ENCODE measurements around the gene PARL.

PARL gene

DNA sequence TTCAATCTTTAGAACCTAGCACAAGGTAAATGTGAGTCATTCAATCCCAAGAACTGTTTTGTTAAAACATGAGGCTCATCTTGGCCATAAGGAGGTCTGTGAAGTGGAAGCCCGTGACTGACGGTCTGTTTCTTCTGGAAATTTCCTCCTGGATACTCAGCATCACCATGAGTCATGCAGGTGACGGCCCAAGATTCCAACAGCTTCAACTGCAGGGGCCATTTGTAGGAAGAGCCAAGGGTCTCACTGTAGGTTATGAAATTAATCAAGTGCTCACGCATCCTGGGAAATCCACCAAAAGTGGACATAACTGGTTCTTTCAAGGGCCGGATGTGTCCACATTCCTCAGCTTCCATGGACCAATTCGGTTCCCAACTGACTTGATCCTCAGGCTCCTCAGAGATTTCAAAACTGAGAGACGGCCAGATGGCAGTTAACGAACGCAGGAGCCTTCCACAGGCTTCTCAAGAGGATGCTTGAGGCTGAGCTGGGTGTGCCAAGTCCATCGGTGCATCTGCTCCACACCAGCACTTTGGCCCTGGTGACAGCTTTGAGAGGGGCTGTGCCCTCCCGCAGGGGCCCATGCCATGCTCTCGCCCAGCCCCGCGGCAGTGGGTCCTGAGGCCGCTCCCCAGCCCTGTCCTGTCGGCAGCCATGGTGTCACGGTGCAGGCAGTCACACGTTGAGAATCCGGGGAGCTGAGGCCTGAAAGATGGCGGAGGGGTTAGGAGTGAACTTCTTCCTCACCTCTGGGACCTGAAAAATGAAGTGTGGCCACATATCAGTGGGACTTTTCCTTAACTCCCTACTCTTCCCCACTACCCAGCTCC, 67.8 kb downstream of the PARL start:
- TF ChIP-seq, protein P1, sequence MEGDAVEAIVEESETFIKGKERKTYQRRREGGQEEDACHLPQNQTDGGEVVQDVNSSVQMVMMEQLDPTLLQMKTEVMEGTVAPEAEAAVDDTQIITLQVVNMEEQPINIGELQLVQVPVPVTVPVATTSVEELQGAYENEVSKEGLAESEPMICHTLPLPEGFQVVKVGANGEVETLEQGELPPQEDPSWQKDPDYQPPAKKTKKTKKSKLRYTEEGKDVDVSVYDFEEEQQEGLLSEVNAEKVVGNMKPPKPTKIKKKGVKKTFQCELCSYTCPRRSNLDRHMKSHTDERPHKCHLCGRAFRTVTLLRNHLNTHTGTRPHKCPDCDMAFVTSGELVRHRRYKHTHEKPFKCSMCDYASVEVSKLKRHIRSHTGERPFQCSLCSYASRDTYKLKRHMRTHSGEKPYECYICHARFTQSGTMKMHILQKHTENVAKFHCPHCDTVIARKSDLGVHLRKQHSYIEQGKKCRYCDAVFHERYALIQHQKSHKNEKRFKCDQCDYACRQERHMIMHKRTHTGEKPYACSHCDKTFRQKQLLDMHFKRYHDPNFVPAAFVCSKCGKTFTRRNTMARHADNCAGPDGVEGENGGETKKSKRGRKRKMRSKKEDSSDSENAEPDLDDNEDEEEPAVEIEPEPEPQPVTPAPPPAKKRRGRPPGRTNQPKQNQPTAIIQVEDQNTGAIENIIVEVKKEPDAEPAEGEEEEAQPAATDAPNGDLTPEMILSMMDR (IDR thresholded peaks at IDR 0.05; ENCODE audit: insufficient read depth, low read length, poor library complexity, severe bottlenecking), result no peak

DNA sequence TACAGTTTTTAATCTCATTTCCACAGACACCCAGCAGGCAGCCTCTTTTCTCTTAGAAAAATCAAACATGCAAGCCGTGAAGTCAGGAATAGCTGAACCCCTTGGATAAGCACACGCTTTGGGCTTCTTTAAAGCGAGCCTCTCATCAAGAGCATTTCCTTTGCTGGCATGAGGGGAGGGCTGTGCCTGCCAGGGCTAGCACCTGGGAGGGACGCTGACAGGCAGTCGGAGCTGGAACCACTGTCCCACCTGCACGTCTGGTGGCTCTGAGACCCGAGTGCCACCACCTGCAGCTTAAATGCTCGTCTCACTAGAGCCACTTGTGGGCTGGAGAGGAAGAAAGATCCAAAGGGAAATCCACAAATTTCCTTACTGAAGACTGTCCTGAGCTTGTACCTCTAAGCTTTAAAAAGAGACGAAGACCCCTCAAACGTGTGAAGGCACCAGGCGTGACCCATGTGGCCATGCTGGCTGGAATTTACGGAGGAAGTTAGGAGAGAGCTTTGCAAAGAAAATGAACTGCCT, 68.7 kb downstream of the PARL start:
- H3K36me3 ChIP-seq (ENCODE audit: control insufficient read depth, insufficient read depth, low read length), result peaks cover 4% of the 10 kb centered on the region
- no peaks in the 10 kb centered on the region for H3K27me3 ChIP-seq (replicated peaks; ENCODE audit: control insufficient read depth, insufficient read depth, low read length)
- H3K4me3 ChIP-seq (replicated peaks; ENCODE audit: low read depth, low read length), result no peak overlapping the region
- no peak for DNase-seq (ENCODE audit: extremely low read depth, insufficient read length)
- TF ChIP-seq, protein P1 (IDR thresholded peaks at IDR 0.05; ENCODE audit: insufficient read depth, low read length, poor library complexity, severe bottlenecking), result no peak

More for the DNA sequence above, 67.8 kb downstream of the PARL start:
- H3K27me3 ChIP-seq (replicated peaks; ENCODE audit: control insufficient read depth, insufficient read depth, low read length), result no peaks in the 10 kb centered on the region
- no peak for DNase-seq (ENCODE audit: extremely low read depth, insufficient read length)
- no peaks in the 10 kb centered on the region for H3K36me3 ChIP-seq (ENCODE audit: control insufficient read depth, insufficient read depth, low read length)
- no peak overlapping the region for H3K4me3 ChIP-seq (replicated peaks; ENCODE audit: low read depth, low read length)

DNA sequence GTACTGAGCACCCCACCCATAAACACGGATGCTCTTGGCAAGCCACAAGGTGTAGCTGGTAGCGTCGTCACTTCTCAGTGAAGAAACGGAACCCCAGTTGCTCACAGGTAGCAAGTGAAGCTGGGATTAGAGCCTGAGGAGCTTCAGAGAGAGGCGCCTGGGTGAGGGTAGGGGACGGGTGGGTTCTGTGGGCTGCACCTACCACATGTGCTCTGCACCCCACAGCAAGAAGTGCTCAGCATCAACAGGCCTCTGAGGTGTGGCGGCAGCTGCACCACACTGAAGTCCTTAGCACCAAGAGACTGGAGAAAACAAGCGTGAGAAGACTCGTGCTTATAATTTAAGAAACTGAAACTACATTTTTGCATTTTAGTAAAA, 69.1 kb downstream of the PARL start:
- TF ChIP-seq, protein P1 (IDR thresholded peaks at IDR 0.05; ENCODE audit: insufficient read depth, low read length, poor library complexity, severe bottlenecking), result no peak
- DNase-seq (ENCODE audit: extremely low read depth, insufficient read length), result no peak
- no peaks in the 10 kb centered on the region for H3K27me3 ChIP-seq (replicated peaks; ENCODE audit: control insufficient read depth, insufficient read depth, low read length)
- H3K36me3 ChIP-seq (ENCODE audit: control insufficient read depth, insufficient read depth, low read length), result peaks cover 5% of the 10 kb centered on the region
- H3K4me3 ChIP-seq (replicated peaks; ENCODE audit: low read depth, low read length), result no peak overlapping the region

DNA sequence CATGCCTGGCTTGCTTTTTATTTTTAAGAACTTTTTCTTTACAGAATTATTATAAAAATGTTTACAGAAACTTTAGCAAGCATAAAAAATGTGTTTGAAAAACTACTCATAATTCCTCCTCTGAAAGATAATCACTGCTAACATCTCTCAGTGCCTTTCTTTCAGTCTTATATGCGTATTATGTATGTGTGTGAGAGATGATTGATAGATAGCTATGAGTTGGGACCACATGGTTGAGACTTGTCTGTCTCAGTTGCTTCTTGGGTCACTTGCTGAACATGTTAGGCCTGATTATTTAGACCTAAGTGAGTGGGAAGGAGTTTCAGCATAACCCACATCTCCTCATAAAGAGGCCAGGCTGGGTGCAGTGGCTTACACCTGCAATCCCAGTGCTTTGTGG, 70.4 kb downstream of the PARL start:
- DNase-seq (ENCODE audit: extremely low read depth, insufficient read length), result no peak
- H3K4me3 ChIP-seq (replicated peaks; ENCODE audit: low read depth, low read length), result no peak overlapping the region
- TF ChIP-seq, protein P1 (IDR thresholded peaks at IDR 0.05; ENCODE audit: insufficient read depth, low read length, poor library complexity, severe bottlenecking), result no peak
- no peaks in the 10 kb centered on the region for H3K27me3 ChIP-seq (replicated peaks; ENCODE audit: control insufficient read depth, insufficient read depth, low read length)
- H3K36me3 ChIP-seq (ENCODE audit: control insufficient read depth, insufficient read depth, low read length), result peaks cover 13% of the 10 kb centered on the region

DNA sequence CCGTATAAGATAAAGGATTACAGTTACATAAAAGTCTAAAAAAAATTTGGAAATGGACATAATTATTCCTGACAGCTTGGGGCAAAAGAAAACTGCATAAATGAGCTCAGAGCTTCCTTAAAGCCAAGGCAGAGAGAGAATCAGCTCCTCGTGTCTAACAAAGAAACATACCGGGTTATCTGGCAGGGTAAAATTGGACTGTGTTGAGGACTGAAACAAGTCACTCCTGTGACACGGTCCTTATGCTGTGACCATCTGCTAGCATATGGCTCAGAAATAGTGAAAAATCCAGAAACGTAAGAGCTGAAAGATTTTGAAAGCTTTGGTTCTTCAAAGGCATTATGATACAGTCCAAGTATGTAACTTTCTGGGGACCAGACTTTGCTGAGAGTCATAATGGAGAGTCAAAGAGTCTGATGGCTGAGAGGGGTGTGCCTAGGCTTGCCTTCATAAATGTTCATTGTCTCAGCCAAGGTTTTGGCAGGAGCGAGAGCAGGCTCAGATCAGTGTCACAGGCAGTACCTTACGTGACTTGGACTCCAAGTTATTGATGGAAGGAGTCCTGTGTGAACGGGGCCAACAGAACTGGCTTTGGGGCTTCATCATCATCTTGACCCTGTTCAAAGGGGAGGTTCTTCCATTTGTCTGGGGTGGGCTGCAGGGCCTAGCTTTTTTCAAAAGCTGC, 71.8 kb downstream of the PARL start:
- Histone ChIP-seq H3K27me3 (replicated peaks; ENCODE audit: control insufficient read depth, insufficient read depth, low read length) (no peaks in the 10 kb centered on the region), H3K36me3 (ENCODE audit: control insufficient read depth, insufficient read depth, low read length) (peaks cover 17% of the 10 kb centered on the region), H3K4me3 (replicated peaks; ENCODE audit: low read depth, low read length) (no peak overlapping the region)
- no peak for DNase-seq (ENCODE audit: extremely low read depth, insufficient read length)
- TF ChIP-seq, protein P1 (IDR thresholded peaks at IDR 0.05; ENCODE audit: insufficient read depth, low read length, poor library complexity, severe bottlenecking), result no peak
